GM23338 (cell line): Measurements from ENCODE around the gene TLE3. TPM values are rescaled to one million over a fixed set of nuclear protein-coding genes. Genes with fewer than 3 reads are reported as not detected.

Experiments
- ATAC-seq: fragments of 200-7000 bp; cut with Tn5 transposase; 3 replicates; pipeline ENCODE4 v1.9.1; 2020
- DNase-seq: peaks from one replicate; pipeline ENCODE4 v3.0.0-alpha.2; 2015; ENCODE audit warnings: low spot score
- H2AFZ ChIP-seq: fragments of 200-600 bp; sonication (generic); 2 replicates; pipeline ENCODE4 v1.8.0; 2016; ENCODE audit warnings: antibody characterized with exemption, mild to moderate bottlenecking, moderate library complexity
- H3F3A ChIP-seq: fragments of 200-600 bp; sonication (generic); replicated peaks from 2 replicates; pipeline ENCODE4 v1.8.0; 2017; ENCODE audit warnings: antibody characterized with exemption, mixed run types, low read depth
- H3K27ac ChIP-seq: fragments of 200-600 bp; sonication (generic); 2 replicates; pipeline ENCODE4 v1.6.1; 2016; ENCODE audit warnings: low read depth
- H3K27me3 ChIP-seq: fragments of 200-600 bp; sonication (generic); 2 replicates; pipeline ENCODE4 v1.8.0; 2016; ENCODE audit warnings: mild to moderate bottlenecking, mixed run types, moderate library complexity; ENCODE audit not compliant: insufficient read depth
- H3K36me3 ChIP-seq: fragments of 200-600 bp; sonication (generic); 2 replicates; pipeline ENCODE4 v1.8.0; 2016; ENCODE audit warnings: mild to moderate bottlenecking; ENCODE audit not compliant: insufficient read depth
- H3K4me1 ChIP-seq: fragments of 200-600 bp; sonication (generic); 2 replicates; pipeline ENCODE4 v1.8.0; 2016; ENCODE audit warnings: mild to moderate bottlenecking, moderate library complexity; ENCODE audit not compliant: insufficient read depth
- H3K4me2 ChIP-seq: fragments of 200-600 bp; sonication (generic); 2 replicates; pipeline ENCODE4 v1.7.1; 2017; ENCODE audit warnings: mixed run types
- H3K4me3 ChIP-seq: fragments of 200-600 bp; sonication (generic); 2 replicates; pipeline ENCODE4 v1.6.1; 2016; ENCODE audit warnings: mixed run types
- H3K79me2 ChIP-seq: fragments of 200-600 bp; sonication (generic); replicated peaks from 2 replicates; pipeline ENCODE4 v1.8.0; 2017; ENCODE audit warnings: mild to moderate bottlenecking; ENCODE audit not compliant: insufficient read depth
- H3K9me2 ChIP-seq: fragments of 200-600 bp; sonication (generic); 2 replicates; pipeline ENCODE4 v1.8.0; 2017; ENCODE audit not compliant: insufficient read depth
- H4K20me1 ChIP-seq: fragments of 200-600 bp; sonication (generic); replicated peaks from 2 replicates; pipeline ENCODE4 v1.8.0; 2017; ENCODE audit warnings: mild to moderate bottlenecking; ENCODE audit not compliant: insufficient read depth
- H3K27ac Mint-ChIP-seq: 2 replicates; pipeline ENCODE4 v1.8.0; 2020; ENCODE audit warnings: inconsistent platforms, mild to moderate bottlenecking, moderate library complexity, mixed read lengths
- H3K27me3 Mint-ChIP-seq: 3 replicates; pipeline ENCODE4 v1.8.0; 2022; ENCODE audit warnings: low read depth, mild to moderate bottlenecking, moderate library complexity, mixed read lengths, inconsistent platforms; ENCODE audit not compliant: insufficient read depth, poor library complexity
- H3K36me3 Mint-ChIP-seq: 3 replicates; pipeline ENCODE4 v1.8.0; 2021; ENCODE audit warnings: low read depth, mild to moderate bottlenecking, inconsistent platforms, moderate library complexity, mixed read lengths
- H3K4me1 Mint-ChIP-seq: 3 replicates; pipeline ENCODE4 v1.8.0; 2020; ENCODE audit warnings: mild to moderate bottlenecking, inconsistent platforms, mixed read lengths
- H3K4me3 Mint-ChIP-seq: 3 replicates; pipeline ENCODE4 v1.8.0; 2021; ENCODE audit warnings: moderate library complexity, mild to moderate bottlenecking, inconsistent platforms, mixed read lengths
- H3K9me3 Mint-ChIP-seq: 3 replicates; pipeline ENCODE4 v1.8.0; 2020; ENCODE audit warnings: moderate library complexity, mild to moderate bottlenecking, inconsistent platforms, mixed read lengths
- CREB1 ChIP-seq: fragments of 250-450 bp; sonication (Bioruptor Pico); IDR thresholded peaks from 2 replicates; pipeline ENCODE4 v1.5.0; 2020; ENCODE audit warnings: low read depth, mild to moderate bottlenecking, moderate library complexity
- CTCF ChIP-seq, 2 experiments: fragments of 200-600 bp in 1 of 2; sonication (generic) in 1 of 2; conservative IDR thresholded peaks; 2 replicates each; pipeline versions ENCODE4 v1.5.1 to v1.6.1; 2016 to 2017; ENCODE audit warnings: antibody characterized with exemption in 2 of 2, low read depth in 2 of 2, mild to moderate bottlenecking in 2 of 2, moderate library complexity in 1 of 2
- ETS1 ChIP-seq: IDR thresholded peaks from 2 replicates; pipeline ENCODE4 v1.6.1; 2016; ENCODE audit warnings: antibody characterized with exemption
- EZH2 ChIP-seq: fragments of 200-600 bp; sonication (generic); IDR thresholded peaks from one replicate; pipeline ENCODE4 v1.8.0; 2017; ENCODE audit warnings: antibody characterized with exemption, mild to moderate bottlenecking, low read depth; ENCODE audit not compliant: unreplicated experiment
- EZH2phosphoT487 ChIP-seq: fragments of 200-600 bp; sonication (generic); IDR thresholded peaks from one replicate; pipeline ENCODE4 v1.8.1; 2018; ENCODE audit warnings: antibody characterized with exemption; ENCODE audit not compliant: unreplicated experiment
- JUNB ChIP-seq: IDR thresholded peaks from one replicate; pipeline ENCODE4 v1.6.1; 2016; ENCODE audit warnings: antibody characterized with exemption; ENCODE audit not compliant: unreplicated experiment
- NANOG ChIP-seq: IDR thresholded peaks from 2 replicates; pipeline ENCODE4 v1.6.1; 2016; ENCODE audit warnings: antibody characterized with exemption, borderline replicate concordance
- POLR2AphosphoS5 ChIP-seq: IDR thresholded peaks from 2 replicates; pipeline ENCODE4 v1.6.1; 2016; ENCODE audit warnings: antibody characterized with exemption, low read depth
- REST ChIP-seq: IDR thresholded peaks from one replicate; pipeline ENCODE4 v1.6.1; 2018; ENCODE audit warnings: antibody characterized with exemption; ENCODE audit not compliant: unreplicated experiment
- STAT1 ChIP-seq: IDR thresholded peaks from one replicate; pipeline ENCODE4 v1.6.1; 2016; ENCODE audit warnings: antibody characterized with exemption; ENCODE audit not compliant: unreplicated experiment
- ZNF114 ChIP-seq: fragments of 250-450 bp; sonication (Bioruptor Pico); IDR thresholded peaks from 2 replicates; pipeline ENCODE4 v1.5.0; 2020; ENCODE audit warnings: mild to moderate bottlenecking, moderate library complexity
- ZNF331 ChIP-seq: fragments of 250-450 bp; sonication (Bioruptor Pico); IDR thresholded peaks from 2 replicates; pipeline ENCODE4 v1.5.0; 2020; ENCODE audit warnings: low read depth, mild to moderate bottlenecking, moderate library complexity
- ZNF462 ChIP-seq: fragments of 250-450 bp; sonication (Bioruptor Pico); IDR thresholded peaks from 2 replicates; pipeline ENCODE4 v1.5.0; 2020; ENCODE audit warnings: mild to moderate bottlenecking, moderate library complexity
- polyA plus RNA-seq: library from polyadenylated mRNA; unstranded; fragments of >200 nt; fragmentation: Nextera tagmentation; extraction: Ambion mirVana; gene quantifications from 2 replicates; pipeline ENCODE4 v1.2.1, GENCODE V29; 2016
- total RNA-seq: library from RNA; depleted of rRNA; stranded (reverse); fragments of >200 nt; shearing (Covaris generic); gene quantifications from 2 replicates; pipeline ENCODE4 v1.2.3, GENCODE V29; 2014

TLE3 gene
- total and polyA plus RNA-seq, 2 experiments from 2014 or later, result 10.4 to 79.5 TPM

- H2AFZ ChIP-seq, result no peak overlapping the region
- H3K36me3 ChIP-seq, result no peaks in the 10 kb centered on the region
- H3K4me3 ChIP-seq, result no peak overlapping the region
- H3K27ac ChIP-seq, result no peak overlapping the region
- peaks cover 3% of the 10 kb centered on the region for H3K36me3 Mint-ChIP-seq
- peaks cover 22% of the 10 kb centered on the region for H3K27me3 Mint-ChIP-seq
- no peaks in the 10 kb centered on the region for H3K27me3 ChIP-seq
- TF ChIP-seq CREB1 (CRISPR knock-in tag) (no peak), JUNB (no peak), POLR2AphosphoS5 (no peak), ZNF331 (no peak), ZNF462 (no peak), STAT1 (no peak), EZH2phosphoT487 (no peak), NANOG (no peak), ZNF114 (CRISPR knock-in tag) (no peak), CTCF (conservative IDR thresholded peaks at IDR 0.05; ENCODE audit: low read depth in 2 of 2) (no peak), ETS1 (no peak), REST (no peak), EZH2 (no peak)
- no peaks in the 10 kb centered on the region for H3K9me2 ChIP-seq
- no peak overlapping the region for H3K27ac Mint-ChIP-seq
- H3K4me3 Mint-ChIP-seq, result peak overlapping the region; percentile 11; the same call in 1 of the 3 replicates
- H3K9me3 Mint-ChIP-seq, result peaks cover 7% of the 10 kb centered on the region; the same call in 2 of the 3 replicates
- no peaks in the 10 kb centered on the region for H3K79me2 ChIP-seq
- H4K20me1 ChIP-seq, result no peaks in the 10 kb centered on the region
- peaks cover 39% of the 10 kb centered on the region for H3K4me1 Mint-ChIP-seq
- H3K4me2 ChIP-seq, result no peak overlapping the region
- H3F3A ChIP-seq, result no peaks in the 10 kb centered on the region
- DNase-seq (no peak), ATAC-seq (no peak)
- peaks cover 13% of the 10 kb centered on the region; the same call in 1 of the 2 replicates for H3K4me1 ChIP-seq
These were observed 80.7 kb downstream of the TLE3 start for GRCh38 chr15:70017025-70017424.
